ENCODE results near the gene ABHD17A. TPM values are rescaled to one million over a fixed set of nuclear protein-coding genes. Genes with fewer than 3 reads are reported as not detected.
"Not testable (repeated sequence)": the region's sequence is repeated elsewhere in the genome, so short reads cannot be mapped to it uniquely, and the experiment has no call there.

The ABHD17A gene
- total and polyA plus RNA-seq, 9 donors, result 55.7 to 73.5 (median 59.0) TPM

GRCh38 chr19:1882786-1883692 is 2.3 kb downstream of the ABHD17A start:
- WGBS (ENCODE audit: insufficient coverage), result 57% methylated on average over 20 of the region's 25 CpGs
- Histone ChIP-seq H3K36me3 (ENCODE audit: control insufficient read depth, insufficient read depth, low read length) (peaks cover 5% of the 10 kb centered on the region), H3K27me3 (ENCODE audit: control insufficient read depth, insufficient read depth, low read length) (no peaks in the 10 kb centered on the region), H3K4me1 (ENCODE audit: control insufficient read depth, insufficient read depth, low read length) (peaks cover 42% of the 10 kb centered on the region), H3K27ac (ENCODE audit: low read length) (peak overlapping the region; percentile 91), H3K9me3 (replicated peaks; ENCODE audit: control insufficient read depth, low read depth, low read length) (no peaks in the 10 kb centered on the region), H3K4me3 (ENCODE audit: low read length) (peak overlapping the region; percentile 98)
- no peak for DNase-seq

GRCh38 chr19:1882089-1882785 is 3.1 kb downstream of the ABHD17A start:
- 74% methylated on average over 23 of the region's 31 CpGs for WGBS (ENCODE audit: insufficient coverage)
- H3K27me3 ChIP-seq (ENCODE audit: control insufficient read depth, insufficient read depth, low read length), result no peaks in the 10 kb centered on the region
- DNase-seq, result peak; percentile 59
- peak overlapping the region; percentile 10 for H3K4me3 ChIP-seq (ENCODE audit: low read length)
- H3K27ac ChIP-seq (ENCODE audit: low read length), result peak overlapping the region; percentile 91
- H3K9me3 ChIP-seq (replicated peaks; ENCODE audit: control insufficient read depth, low read depth, low read length), result no peaks in the 10 kb centered on the region
- peaks cover 39% of the 10 kb centered on the region for H3K4me1 ChIP-seq (ENCODE audit: control insufficient read depth, insufficient read depth, low read length)
- peaks cover 5% of the 10 kb centered on the region for H3K36me3 ChIP-seq (ENCODE audit: control insufficient read depth, insufficient read depth, low read length)

GRCh38 chr19:1881393-1882088 is 3.8 kb downstream of the ABHD17A start:
- H3K4me3 ChIP-seq (ENCODE audit: low read length); H3K36me3 ChIP-seq (ENCODE audit: control insufficient read depth, insufficient read depth, low read length); H3K9me3 ChIP-seq (replicated peaks; ENCODE audit: control insufficient read depth, low read depth, low read length); H3K27me3 ChIP-seq (ENCODE audit: control insufficient read depth, insufficient read depth, low read length); DNase-seq: not testable (repeated sequence)
- Histone ChIP-seq H3K4me1 (ENCODE audit: control insufficient read depth, insufficient read depth, low read length) (peaks cover 39% of the 10 kb centered on the region), H3K27ac (ENCODE audit: low read length) (peak overlapping the region; percentile 91)
- WGBS (ENCODE audit: insufficient coverage), result 90% methylated on average over 9 of the region's 44 CpGs

GRCh38 chr19:1880611-1881392 is 4.5 kb downstream of the ABHD17A start:
- no peaks in the 10 kb centered on the region for H3K9me3 ChIP-seq (replicated peaks; ENCODE audit: control insufficient read depth, low read depth, low read length)
- peaks cover 5% of the 10 kb centered on the region for H3K36me3 ChIP-seq (ENCODE audit: control insufficient read depth, insufficient read depth, low read length)
- H3K27me3 ChIP-seq (ENCODE audit: control insufficient read depth, insufficient read depth, low read length), result no peaks in the 10 kb centered on the region
- H3K4me3 ChIP-seq (ENCODE audit: low read length), result no peak overlapping the region
- DNase-seq, result no peak
- H3K27ac ChIP-seq (ENCODE audit: low read length), result no peak overlapping the region
- 85% methylated on average over 26 of the region's 35 CpGs for WGBS (ENCODE audit: insufficient coverage)
- peaks cover 43% of the 10 kb centered on the region for H3K4me1 ChIP-seq (ENCODE audit: control insufficient read depth, insufficient read depth, low read length)

GRCh38 chr19:1879982-1880381 is 5.3 kb downstream of the ABHD17A start:
- not testable (repeated sequence) for DNase-seq; H3K9me3 ChIP-seq (replicated peaks; ENCODE audit: control insufficient read depth, low read depth, low read length); H3K27me3 ChIP-seq (ENCODE audit: control insufficient read depth, insufficient read depth, low read length); H3K4me3 ChIP-seq (ENCODE audit: low read length); H3K27ac ChIP-seq (ENCODE audit: low read length); H3K36me3 ChIP-seq (ENCODE audit: control insufficient read depth, insufficient read depth, low read length)
- peaks cover 46% of the 10 kb centered on the region for H3K4me1 ChIP-seq (ENCODE audit: control insufficient read depth, insufficient read depth, low read length)
- WGBS (ENCODE audit: insufficient coverage), result 65% methylated on average over 10 of the region's 17 CpGs

- H3K36me3 ChIP-seq (ENCODE audit: control insufficient read depth, insufficient read depth, low read length); H3K27me3 ChIP-seq (ENCODE audit: control insufficient read depth, insufficient read depth, low read length); H3K27ac ChIP-seq (ENCODE audit: low read length); H3K9me3 ChIP-seq (replicated peaks; ENCODE audit: control insufficient read depth, low read depth, low read length); H3K4me3 ChIP-seq (ENCODE audit: low read length); DNase-seq: not testable (repeated sequence)
- H3K4me1 ChIP-seq (ENCODE audit: control insufficient read depth, insufficient read depth, low read length), result peaks cover 43% of the 10 kb centered on the region
- 71% methylated on average over 7 of the region's 8 CpGs for WGBS (ENCODE audit: insufficient coverage)
Observed at GRCh38 chr19:1878583-1878982, 6.7 kb downstream of the ABHD17A start.

GRCh38 chr19:1877280-1877660 is 8.0 kb downstream of the ABHD17A start:
- WGBS (ENCODE audit: insufficient coverage), result 10% methylated on average over 10 of the region's 47 CpGs

GRCh38 chr19:1876496-1877279 is 8.6 kb downstream of the ABHD17A start:
- not testable (repeated sequence) for H3K36me3 ChIP-seq (ENCODE audit: control insufficient read depth, insufficient read depth, low read length); H3K9me3 ChIP-seq (replicated peaks; ENCODE audit: control insufficient read depth, low read depth, low read length); H3K27me3 ChIP-seq (ENCODE audit: control insufficient read depth, insufficient read depth, low read length)
- 3% methylated on average over 16 of the region's 53 CpGs for WGBS (ENCODE audit: insufficient coverage)
- peak; percentile 54 for DNase-seq
- H3K4me1 ChIP-seq (ENCODE audit: control insufficient read depth, insufficient read depth, low read length), result peaks cover 37% of the 10 kb centered on the region
- peak overlapping the region; percentile 84 for H3K27ac ChIP-seq (ENCODE audit: low read length)
- peak overlapping the region; percentile 95 for H3K4me3 ChIP-seq (ENCODE audit: low read length)

More at GRCh38 chr19:1877280-1877660, 8.0 kb downstream of the ABHD17A start:
- not testable (repeated sequence) for H3K4me3 ChIP-seq (ENCODE audit: low read length); DNase-seq; H3K9me3 ChIP-seq (replicated peaks; ENCODE audit: control insufficient read depth, low read depth, low read length); H3K36me3 ChIP-seq (ENCODE audit: control insufficient read depth, insufficient read depth, low read length); H3K27me3 ChIP-seq (ENCODE audit: control insufficient read depth, insufficient read depth, low read length); H3K27ac ChIP-seq (ENCODE audit: low read length)
- peaks cover 43% of the 10 kb centered on the region for H3K4me1 ChIP-seq (ENCODE audit: control insufficient read depth, insufficient read depth, low read length)

Measured in muscle of leg (tissue), 11 donors.